ENCODE results near the gene ST7.

Gene ST7

DNA sequence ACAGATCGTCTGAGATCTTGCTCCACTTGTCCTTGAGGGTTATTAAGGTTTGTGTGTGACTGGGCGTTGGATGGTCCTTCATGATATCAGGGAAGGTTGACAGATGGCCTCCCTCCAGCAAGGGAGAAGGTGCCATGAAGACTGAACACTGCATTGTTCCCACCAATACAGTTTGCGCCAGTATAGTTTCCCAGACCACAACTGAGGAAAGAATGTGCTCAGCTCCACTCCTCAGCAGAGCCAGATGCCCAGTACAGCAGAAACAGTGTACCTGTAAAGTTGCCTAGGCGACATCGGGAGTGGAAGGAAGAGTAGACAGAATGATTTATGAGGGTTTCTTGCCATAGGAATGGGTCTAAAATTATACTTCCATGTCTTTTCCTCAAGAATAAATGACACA is 137.5 kb downstream of the ST7 start:
- DNase-seq (ENCODE audit: extremely low spot score), result no peak
- ChIA-PET POLR2A (no interaction called here), CTCF (no interaction called here)
- TF ChIP-seq, protein P1, sequence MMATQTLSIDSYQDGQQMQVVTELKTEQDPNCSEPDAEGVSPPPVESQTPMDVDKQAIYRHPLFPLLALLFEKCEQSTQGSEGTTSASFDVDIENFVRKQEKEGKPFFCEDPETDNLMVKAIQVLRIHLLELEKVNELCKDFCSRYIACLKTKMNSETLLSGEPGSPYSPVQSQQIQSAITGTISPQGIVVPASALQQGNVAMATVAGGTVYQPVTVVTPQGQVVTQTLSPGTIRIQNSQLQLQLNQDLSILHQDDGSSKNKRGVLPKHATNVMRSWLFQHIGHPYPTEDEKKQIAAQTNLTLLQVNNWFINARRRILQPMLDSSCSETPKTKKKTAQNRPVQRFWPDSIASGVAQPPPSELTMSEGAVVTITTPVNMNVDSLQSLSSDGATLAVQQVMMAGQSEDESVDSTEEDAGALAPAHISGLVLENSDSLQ (IDR thresholded peaks at IDR 0.05), result peak; percentile 59
- no peak for TF ChIP-seq ZNF384 (IDR thresholded peaks at IDR 0.05)

- DNase-seq (ENCODE audit: extremely low spot score), result no peak
- CTCF ChIA-PET, result no interaction called here
- no peak for TF ChIP-seq FOXA1 (IDR thresholded peaks at IDR 0.05)
- no peak for TF ChIP-seq ARNT (IDR thresholded peaks at IDR 0.05)
- no peak for TF ChIP-seq FOXM1 (IDR thresholded peaks at IDR 0.05; ENCODE audit: borderline replicate concordance)
- TF ChIP-seq, protein P1 (IDR thresholded peaks at IDR 0.05), result no peak
- TF ChIP-seq SP1 (IDR thresholded peaks at IDR 0.05), result no peak
- no peak for TF ChIP-seq FOXK2 (IDR thresholded peaks at IDR 0.05)
- no peak for TF ChIP-seq ZNF384 (IDR thresholded peaks at IDR 0.05)
- no peak for TF ChIP-seq ELF4 (IDR thresholded peaks at IDR 0.05)
- TF ChIP-seq NFRKB (IDR thresholded peaks at IDR 0.05), result no peak
- TF ChIP-seq SUZ12 (IDR thresholded peaks at IDR 0.05), result no peak
- TF ChIP-seq HDGF (IDR thresholded peaks at IDR 0.05; ENCODE audit: borderline replicate concordance), result no peak
- no peak for TF ChIP-seq CTBP1 (IDR thresholded peaks at IDR 0.05; ENCODE audit: borderline replicate concordance)
- no peak for TF ChIP-seq L3MBTL2 (conservative IDR thresholded peaks at IDR 0.05)
- no peak for TF ChIP-seq LEF1 (IDR thresholded peaks at IDR 0.05; ENCODE audit: borderline replicate concordance)
- TF ChIP-seq TARDBP (IDR thresholded peaks at IDR 0.05), result no peak
- TF ChIP-seq BHLHE40 (IDR thresholded peaks at IDR 0.05; ENCODE audit: borderline replicate concordance), result no peak
- POLR2A ChIA-PET, result no interaction called here
These were observed 138.4 kb downstream of the ST7 start for GRCh38 chr7:117091721-117092120.

DNA sequence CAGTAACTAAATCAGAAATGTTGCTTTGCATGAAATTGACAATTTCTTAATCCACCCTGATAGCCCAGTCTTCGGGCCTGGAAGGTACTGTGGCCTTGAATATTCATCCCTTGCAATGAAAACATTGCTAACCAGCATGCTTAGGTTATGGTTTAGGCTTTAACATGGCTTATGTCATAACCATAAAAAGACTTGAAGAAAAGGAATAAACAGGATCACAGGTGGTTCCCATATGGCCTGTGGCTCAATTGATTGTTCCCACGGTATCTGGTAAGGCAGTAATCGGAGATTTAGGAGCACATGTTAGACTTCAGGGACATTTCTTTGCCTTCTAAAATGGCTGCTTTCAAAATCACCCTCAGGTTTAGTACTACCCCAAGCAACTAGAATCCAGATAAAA is 139.5 kb downstream of the ST7 start:
- CTCF ChIA-PET, result interaction anchor here (0.7 kb wide), 1 partner anchor 12 kb away, joined by 4 read pairs; no protein-coding TSS in a partner anchor
- POLR2A ChIA-PET, result no interaction called here
- no peak for DNase-seq (ENCODE audit: extremely low spot score)
- TF ChIP-seq BHLHE40 (IDR thresholded peaks at IDR 0.05; ENCODE audit: borderline replicate concordance) (no peak), ELF4 (IDR thresholded peaks at IDR 0.05) (no peak)

DNA sequence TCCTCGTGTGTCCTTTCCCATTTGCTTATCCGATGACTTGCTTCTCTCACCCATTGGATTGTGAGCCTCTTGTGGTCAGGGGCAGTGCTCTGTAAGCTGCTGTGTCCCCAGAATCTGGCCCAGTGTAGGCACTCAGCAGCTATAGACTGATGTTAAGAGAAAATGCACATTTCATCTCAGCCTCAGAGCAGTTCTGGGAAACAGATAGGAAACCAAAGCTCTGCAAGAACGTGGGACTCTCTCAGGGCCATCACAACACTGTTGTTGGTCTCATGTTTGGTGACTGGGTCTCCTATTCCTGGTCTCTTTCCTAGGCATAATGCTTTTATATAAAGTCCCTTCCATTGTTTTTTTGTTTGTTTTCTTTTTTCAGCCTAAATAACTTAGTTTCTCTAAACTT is 141.2 kb downstream of the ST7 start:
- ChIA-PET POLR2A (no interaction called here), CTCF (interaction anchor here (0.5 to 0.6 kb wide), 2 partner anchors 223 to 282 kb away, joined by 3 to 4 read pairs; no protein-coding TSS in a partner anchor)
- TF ChIP-seq BHLHE40 (IDR thresholded peaks at IDR 0.05; ENCODE audit: borderline replicate concordance), result no peak
- no peak for TF ChIP-seq NFRKB (IDR thresholded peaks at IDR 0.05)
- TF ChIP-seq SUZ12 (IDR thresholded peaks at IDR 0.05), result no peak
- no peak for TF ChIP-seq FOXA1 (IDR thresholded peaks at IDR 0.05)
- TF ChIP-seq ELF4 (IDR thresholded peaks at IDR 0.05), result no peak
- TF ChIP-seq SP1 (IDR thresholded peaks at IDR 0.05), result no peak
- no peak for TF ChIP-seq ZNF384 (IDR thresholded peaks at IDR 0.05)
- DNase-seq (ENCODE audit: extremely low spot score), result no peak

DNA sequence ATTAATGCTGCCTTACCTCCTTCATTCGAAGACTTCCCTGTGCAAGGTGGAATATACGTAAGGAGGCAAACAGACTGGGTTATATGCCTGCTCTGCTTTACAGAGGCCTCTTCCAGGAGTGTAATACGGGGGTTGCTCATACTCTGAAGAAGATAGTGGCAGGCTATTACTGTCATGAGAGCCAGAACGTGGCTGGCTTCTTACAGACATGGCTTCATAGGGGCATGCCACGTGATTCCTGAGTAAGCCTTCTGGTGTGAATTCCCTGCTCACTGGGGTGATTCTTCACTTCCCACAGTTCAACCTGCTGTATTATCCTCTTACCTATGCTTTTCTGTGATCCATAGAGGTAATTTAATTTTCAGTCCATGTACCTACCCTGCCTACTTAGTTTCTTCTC is 141.8 kb downstream of the ST7 start:
- POLR2A ChIA-PET, result no interaction called here
- DNase-seq (ENCODE audit: extremely low spot score), result no peak
- no peak for TF ChIP-seq CTBP1 (IDR thresholded peaks at IDR 0.05; ENCODE audit: borderline replicate concordance)
- TF ChIP-seq SUZ12 (IDR thresholded peaks at IDR 0.05), result no peak
- no peak for TF ChIP-seq HDGF (IDR thresholded peaks at IDR 0.05; ENCODE audit: borderline replicate concordance)
- TF ChIP-seq ZNF384 (IDR thresholded peaks at IDR 0.05), result no peak
- no peak for TF ChIP-seq LEF1 (IDR thresholded peaks at IDR 0.05; ENCODE audit: borderline replicate concordance)
- TF ChIP-seq ARNT (IDR thresholded peaks at IDR 0.05), result no peak
- TF ChIP-seq NFRKB (IDR thresholded peaks at IDR 0.05), result no peak
- TF ChIP-seq TARDBP (IDR thresholded peaks at IDR 0.05), result no peak
- TF ChIP-seq BHLHE40 (IDR thresholded peaks at IDR 0.05; ENCODE audit: borderline replicate concordance), result no peak
- TF ChIP-seq FOXK2 (IDR thresholded peaks at IDR 0.05), result no peak
- no peak for TF ChIP-seq SP1 (IDR thresholded peaks at IDR 0.05)
- TF ChIP-seq, protein P1 (IDR thresholded peaks at IDR 0.05), result no peak
- TF ChIP-seq ELF4 (IDR thresholded peaks at IDR 0.05), result no peak
- CTCF ChIA-PET, result interaction anchor here (0.6 kb wide), 1 partner anchor 222 kb away, joined by 3 read pairs; no protein-coding TSS in a partner anchor

DNA sequence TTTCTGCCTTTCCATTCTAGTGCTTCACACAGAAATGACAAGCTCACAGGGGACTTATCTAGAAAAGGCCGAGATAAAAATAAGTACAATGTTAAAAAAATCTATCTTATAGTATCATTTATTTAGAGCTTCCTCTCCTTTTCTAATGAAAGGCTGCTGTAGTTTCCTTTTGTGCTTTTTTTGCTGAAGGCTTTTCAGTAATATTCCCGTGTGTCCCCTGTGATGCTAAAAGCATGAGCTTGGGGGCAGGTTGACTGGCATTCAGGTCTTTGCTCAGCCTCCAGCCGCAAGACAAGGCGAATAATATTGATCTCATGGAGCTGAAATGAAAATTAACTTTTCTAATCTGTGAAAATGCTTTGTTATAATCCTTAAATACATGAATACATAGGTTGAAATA is 143.0 kb downstream of the ST7 start:
- DNase-seq (ENCODE audit: extremely low spot score), result no peak
- TF ChIP-seq SUZ12 (IDR thresholded peaks at IDR 0.05), result no peak
- TF ChIP-seq TARDBP (IDR thresholded peaks at IDR 0.05), result no peak
- TF ChIP-seq SP1 (IDR thresholded peaks at IDR 0.05), result no peak
- TF ChIP-seq LEF1 (IDR thresholded peaks at IDR 0.05; ENCODE audit: borderline replicate concordance), result no peak
- TF ChIP-seq ELF4 (IDR thresholded peaks at IDR 0.05), result no peak
- TF ChIP-seq FOXA1 (IDR thresholded peaks at IDR 0.05), result no peak
- no peak for TF ChIP-seq FOXK2 (IDR thresholded peaks at IDR 0.05)
- TF ChIP-seq HDGF (IDR thresholded peaks at IDR 0.05; ENCODE audit: borderline replicate concordance), result no peak
- no peak for TF ChIP-seq FOXM1 (IDR thresholded peaks at IDR 0.05; ENCODE audit: borderline replicate concordance)
- no peak for TF ChIP-seq ZNF384 (IDR thresholded peaks at IDR 0.05)
- TF ChIP-seq, protein P1 (IDR thresholded peaks at IDR 0.05), result no peak
- CTCF ChIA-PET, result interaction anchor here (0.6 kb wide), 1 partner anchor 33 kb away, joined by 3 read pairs; no protein-coding TSS in a partner anchor
- POLR2A ChIA-PET, result no interaction called here

All from HEK293T (cell line).